Neural cell (in vitro differentiated cells): Measurements from ENCODE around the gene USP40. TPM values are rescaled to one million over a fixed set of nuclear protein-coding genes. Genes with fewer than 3 reads are reported as not detected.

ENCODE experiments used
- H2AFZ ChIP-seq: fragments of 200-600, 300-800 bp; sonication (generic), shearing (Covaris generic); 2 replicates; pipeline ENCODE4 v1.6.0; 2014; ENCODE audit warnings: low read depth, mild to moderate bottlenecking, antibody characterized with exemption, low read length, moderate library complexity
- H3F3A ChIP-seq: fragments of 200-600 bp; shearing (Covaris generic); 2 replicates; pipeline ENCODE4 v1.6.1; 2016; ENCODE audit warnings: mild to moderate bottlenecking, moderate library complexity, mixed read lengths, antibody characterized with exemption, low read length; ENCODE audit not compliant: insufficient read depth, poor library complexity, severe bottlenecking
- H3K27ac ChIP-seq: fragments of 200-600, 300-800 bp; sonication (generic), shearing (Covaris generic); 2 replicates; pipeline ENCODE4 v1.5.1; 2014; ENCODE audit warnings: mild to moderate bottlenecking, low read length, moderate library complexity
- H3K27me3 ChIP-seq: fragments of 300-800, 200-600 bp; sonication (generic), shearing (Covaris generic); 2 replicates; pipeline ENCODE4 v1.6.0; 2014; ENCODE audit warnings: mild to moderate bottlenecking, low read depth, low read length, moderate library complexity; ENCODE audit not compliant: insufficient read depth
- H3K36me3 ChIP-seq: fragments of 300-800, 200-600 bp; sonication (generic), shearing (Covaris generic); 2 replicates; pipeline ENCODE4 v1.5.1; 2014; ENCODE audit warnings: mild to moderate bottlenecking, antibody characterized with exemption, low read length, moderate library complexity; ENCODE audit not compliant: insufficient read depth
- H3K4me2 ChIP-seq: fragments of 300-800, 200-600 bp; sonication (generic), shearing (Covaris generic); 2 replicates; pipeline ENCODE4 v1.6.0; 2014; ENCODE audit warnings: mild to moderate bottlenecking, low read length
- H3K4me3 ChIP-seq: fragments of 300-800, 200-600 bp; sonication (generic), shearing (Covaris generic); 2 replicates; pipeline ENCODE4 v1.5.1; 2014; ENCODE audit warnings: mild to moderate bottlenecking, low read length, moderate library complexity
- H3K79me2 ChIP-seq: fragments of 200-600 bp; shearing (Covaris generic); replicated peaks from 2 replicates; pipeline ENCODE4 v1.6.0; 2014; ENCODE audit warnings: mild to moderate bottlenecking, low read length, moderate library complexity; ENCODE audit not compliant: insufficient read depth
- H3K9ac ChIP-seq: fragments of 300-800, 200-600 bp; sonication (generic), shearing (Covaris generic); 2 replicates; pipeline ENCODE4 v1.6.1; 2016; ENCODE audit warnings: mild to moderate bottlenecking, low read length, mixed read lengths
- H3K9me2 ChIP-seq: fragments of 200-600 bp; shearing (Covaris generic); 2 replicates; pipeline ENCODE4 v1.6.1; 2016; ENCODE audit warnings: mild to moderate bottlenecking, low read length, mixed read lengths; ENCODE audit not compliant: insufficient read depth
- H3K9me3 ChIP-seq: fragments of 200-600, 300-800 bp; sonication (generic), shearing (Covaris generic); 2 replicates; pipeline ENCODE4 v1.6.1; 2016; ENCODE audit warnings: mild to moderate bottlenecking, mixed run types, low read length, moderate library complexity, mixed read lengths
- H4K20me1 ChIP-seq: fragments of 200-600 bp; shearing (Covaris generic); 2 replicates; pipeline ENCODE4 v1.6.1; 2016; ENCODE audit warnings: mild to moderate bottlenecking, mixed run types; ENCODE audit not compliant: insufficient read depth
- EP300 ChIP-seq: fragments of 450-650 bp; conservative IDR thresholded peaks from 2 replicates; pipeline ENCODE4 v1.6.1; 2014; ENCODE audit warnings: antibody characterized with exemption, mild to moderate bottlenecking, moderate library complexity; ENCODE audit not compliant: poor library complexity, severe bottlenecking
- EZH2 ChIP-seq: fragments of 200-600, 300-800 bp; shearing (Covaris generic), sonication (generic); IDR thresholded peaks from 2 replicates; pipeline ENCODE4 v1.6.1; 2014; ENCODE audit warnings: antibody characterized with exemption, low read length, borderline replicate concordance, mild to moderate bottlenecking; ENCODE audit not compliant: insufficient read depth, poor library complexity, severe bottlenecking
- MXI1 ChIP-seq: fragments of 450-650 bp; conservative IDR thresholded peaks from 2 replicates; pipeline ENCODE4 v1.6.1; 2014; ENCODE audit warnings: antibody characterized with exemption, mild to moderate bottlenecking; ENCODE audit not compliant: poor library complexity, severe bottlenecking
- POLR2AphosphoS5 ChIP-seq: IDR thresholded peaks from 2 replicates; pipeline ENCODE4 v1.6.1; 2012
- RAD21 ChIP-seq: fragments of 450-650 bp; conservative IDR thresholded peaks from 2 replicates; pipeline ENCODE4 v1.6.1; 2014; ENCODE audit warnings: antibody characterized with exemption, mild to moderate bottlenecking, moderate library complexity
- SMC3 ChIP-seq: fragments of 450-650 bp; conservative IDR thresholded peaks from 2 replicates; pipeline ENCODE4 v1.6.1; 2014; ENCODE audit warnings: antibody characterized with exemption, mild to moderate bottlenecking, moderate library complexity; ENCODE audit not compliant: poor library complexity
- TAF1 ChIP-seq: IDR thresholded peaks from 2 replicates; pipeline ENCODE4 v1.6.1; 2012; ENCODE audit warnings: low read depth
- polyA plus RNA-seq: library from polyadenylated mRNA; depleted of rRNA; stranded (reverse); fragments of >200 nt; gene quantifications from 2 replicates; pipeline ENCODE4 v1.2.3, GENCODE V29; 2014
- TF ChIP-seq, protein P1 (sequence below): fragments of 450-650 bp; IDR thresholded peaks from 2 replicates; pipeline ENCODE4 v1.5.1; 2014; ENCODE audit warnings: antibody characterized with exemption, mild to moderate bottlenecking, moderate library complexity; ENCODE audit not compliant: poor library complexity, severe bottlenecking
- TF ChIP-seq, protein P2 (sequence below): IDR thresholded peaks from 2 replicates; pipeline ENCODE4 v1.6.1; 2012; ENCODE audit warnings: borderline replicate concordance

The USP40 gene
- polyA plus RNA-seq, 1 donor from 2014 or later: 33.3 TPM

DNA sequence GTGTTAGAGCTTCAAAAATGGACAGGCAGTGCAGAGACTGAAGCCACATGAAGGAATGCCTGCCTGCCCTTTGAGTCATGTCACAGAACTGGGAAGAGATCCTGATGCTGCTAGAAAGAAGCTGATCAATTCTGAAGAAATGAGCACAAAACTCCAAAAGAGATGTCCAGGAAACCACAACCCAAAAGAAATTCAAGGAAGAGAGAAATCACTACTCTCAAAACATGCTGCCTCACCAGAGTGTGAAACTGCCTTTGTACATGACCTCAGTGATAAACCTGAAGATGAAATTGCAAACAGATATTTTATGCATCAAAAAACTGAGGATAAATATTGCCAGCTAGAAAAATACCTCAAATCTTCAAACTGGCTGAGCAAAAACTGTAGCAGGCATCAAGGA lies 20.5 kb downstream of the USP40 start:
- TF ChIP-seq EZH2 (no peak), RAD21 (no peak)
- H3K9ac ChIP-seq: no peak overlapping the region

DNA sequence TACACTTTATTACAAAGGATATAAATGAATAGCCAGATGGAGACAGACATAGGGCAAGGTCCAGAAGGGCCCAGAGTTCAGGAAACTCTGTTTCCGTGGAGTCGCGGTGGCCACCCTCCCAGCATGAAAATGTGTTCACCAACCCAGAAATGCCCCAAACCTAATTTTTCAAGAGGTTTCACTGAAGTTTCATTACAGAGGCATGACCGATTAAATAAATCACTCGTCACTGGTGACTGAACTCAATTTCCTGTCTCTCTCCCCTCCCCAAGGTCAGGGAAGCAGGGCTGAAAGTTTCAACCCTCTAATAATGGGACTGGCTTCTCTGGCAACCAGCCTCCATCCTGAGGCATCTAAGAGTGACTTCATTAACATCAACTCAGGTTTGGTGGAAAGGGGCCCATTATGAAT lies 22.4 kb downstream of the USP40 start:
- no peaks in the 10 kb centered on the region for H4K20me1 ChIP-seq
- no peaks in the 10 kb centered on the region for H3K9me2 ChIP-seq
- no peaks in the 10 kb centered on the region for H3K79me2 ChIP-seq
- H3F3A ChIP-seq: no peaks in the 10 kb centered on the region
- H3K4me2 ChIP-seq: no peak overlapping the region
- H3K9me3 ChIP-seq: no peaks in the 10 kb centered on the region
- H2AFZ ChIP-seq: no peak overlapping the region
- no peak overlapping the region for H3K4me3 ChIP-seq
- TF ChIP-seq EP300 (no peak), EZH2 (no peak), MXI1 (no peak), RAD21 (no peak), TAF1 (no peak), SMC3 (no peak), POLR2AphosphoS5 (no peak)
- TF ChIP-seq, protein P1, sequence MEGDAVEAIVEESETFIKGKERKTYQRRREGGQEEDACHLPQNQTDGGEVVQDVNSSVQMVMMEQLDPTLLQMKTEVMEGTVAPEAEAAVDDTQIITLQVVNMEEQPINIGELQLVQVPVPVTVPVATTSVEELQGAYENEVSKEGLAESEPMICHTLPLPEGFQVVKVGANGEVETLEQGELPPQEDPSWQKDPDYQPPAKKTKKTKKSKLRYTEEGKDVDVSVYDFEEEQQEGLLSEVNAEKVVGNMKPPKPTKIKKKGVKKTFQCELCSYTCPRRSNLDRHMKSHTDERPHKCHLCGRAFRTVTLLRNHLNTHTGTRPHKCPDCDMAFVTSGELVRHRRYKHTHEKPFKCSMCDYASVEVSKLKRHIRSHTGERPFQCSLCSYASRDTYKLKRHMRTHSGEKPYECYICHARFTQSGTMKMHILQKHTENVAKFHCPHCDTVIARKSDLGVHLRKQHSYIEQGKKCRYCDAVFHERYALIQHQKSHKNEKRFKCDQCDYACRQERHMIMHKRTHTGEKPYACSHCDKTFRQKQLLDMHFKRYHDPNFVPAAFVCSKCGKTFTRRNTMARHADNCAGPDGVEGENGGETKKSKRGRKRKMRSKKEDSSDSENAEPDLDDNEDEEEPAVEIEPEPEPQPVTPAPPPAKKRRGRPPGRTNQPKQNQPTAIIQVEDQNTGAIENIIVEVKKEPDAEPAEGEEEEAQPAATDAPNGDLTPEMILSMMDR: no peak
- TF ChIP-seq, protein P2, sequence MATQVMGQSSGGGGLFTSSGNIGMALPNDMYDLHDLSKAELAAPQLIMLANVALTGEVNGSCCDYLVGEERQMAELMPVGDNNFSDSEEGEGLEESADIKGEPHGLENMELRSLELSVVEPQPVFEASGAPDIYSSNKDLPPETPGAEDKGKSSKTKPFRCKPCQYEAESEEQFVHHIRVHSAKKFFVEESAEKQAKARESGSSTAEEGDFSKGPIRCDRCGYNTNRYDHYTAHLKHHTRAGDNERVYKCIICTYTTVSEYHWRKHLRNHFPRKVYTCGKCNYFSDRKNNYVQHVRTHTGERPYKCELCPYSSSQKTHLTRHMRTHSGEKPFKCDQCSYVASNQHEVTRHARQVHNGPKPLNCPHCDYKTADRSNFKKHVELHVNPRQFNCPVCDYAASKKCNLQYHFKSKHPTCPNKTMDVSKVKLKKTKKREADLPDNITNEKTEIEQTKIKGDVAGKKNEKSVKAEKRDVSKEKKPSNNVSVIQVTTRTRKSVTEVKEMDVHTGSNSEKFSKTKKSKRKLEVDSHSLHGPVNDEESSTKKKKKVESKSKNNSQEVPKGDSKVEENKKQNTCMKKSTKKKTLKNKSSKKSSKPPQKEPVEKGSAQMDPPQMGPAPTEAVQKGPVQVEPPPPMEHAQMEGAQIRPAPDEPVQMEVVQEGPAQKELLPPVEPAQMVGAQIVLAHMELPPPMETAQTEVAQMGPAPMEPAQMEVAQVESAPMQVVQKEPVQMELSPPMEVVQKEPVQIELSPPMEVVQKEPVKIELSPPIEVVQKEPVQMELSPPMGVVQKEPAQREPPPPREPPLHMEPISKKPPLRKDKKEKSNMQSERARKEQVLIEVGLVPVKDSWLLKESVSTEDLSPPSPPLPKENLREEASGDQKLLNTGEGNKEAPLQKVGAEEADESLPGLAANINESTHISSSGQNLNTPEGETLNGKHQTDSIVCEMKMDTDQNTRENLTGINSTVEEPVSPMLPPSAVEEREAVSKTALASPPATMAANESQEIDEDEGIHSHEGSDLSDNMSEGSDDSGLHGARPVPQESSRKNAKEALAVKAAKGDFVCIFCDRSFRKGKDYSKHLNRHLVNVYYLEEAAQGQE: no peak
- no peak overlapping the region for H3K9ac ChIP-seq
- peaks cover 3% of the 10 kb centered on the region for H3K36me3 ChIP-seq
- no peaks in the 10 kb centered on the region for H3K27me3 ChIP-seq
- no peak overlapping the region for H3K27ac ChIP-seq

More for the DNA sequence above, 20.5 kb downstream of the USP40 start:
- Histone ChIP-seq H3K27ac (no peak overlapping the region), H3K9me2 (no peaks in the 10 kb centered on the region), H3K36me3 (peaks cover 3% of the 10 kb centered on the region), H3K79me2 (no peaks in the 10 kb centered on the region), H3K27me3 (no peaks in the 10 kb centered on the region), H3F3A (no peaks in the 10 kb centered on the region), H4K20me1 (no peaks in the 10 kb centered on the region), H3K9me3 (no peaks in the 10 kb centered on the region), H3K4me3 (no peak overlapping the region), H3K4me2 (no peak overlapping the region), H2AFZ (no peak overlapping the region)

DNA sequence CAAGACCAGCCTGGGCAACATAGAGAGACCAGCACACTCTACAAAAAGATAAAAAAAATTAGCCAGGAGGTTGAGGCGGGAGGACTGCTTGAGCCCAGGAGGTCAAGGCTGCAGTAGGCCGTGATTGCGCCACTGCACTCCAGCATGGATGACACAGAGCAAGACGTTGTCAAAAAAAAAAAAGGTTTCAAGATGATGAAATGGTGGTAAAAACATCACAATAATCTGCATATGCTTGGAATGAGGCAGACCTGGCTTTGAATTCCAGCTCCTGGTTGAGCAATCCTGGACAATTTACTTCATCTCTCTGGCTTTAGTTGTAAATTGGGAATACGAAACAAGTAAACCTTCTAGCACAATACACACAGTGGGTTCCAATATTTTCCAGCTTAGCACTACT lies 24.1 kb downstream of the USP40 start:
- Histone ChIP-seq H3K79me2 (no peaks in the 10 kb centered on the region), H3K9me2 (no peaks in the 10 kb centered on the region), H4K20me1 (no peaks in the 10 kb centered on the region), H3K36me3 (peaks cover 3% of the 10 kb centered on the region), H3K4me3 (no peak overlapping the region), H3K9ac (no peak overlapping the region), H3K27me3 (no peaks in the 10 kb centered on the region), H3K27ac (no peak overlapping the region), H3F3A (no peaks in the 10 kb centered on the region), H3K9me3 (no peaks in the 10 kb centered on the region), H2AFZ (no peak overlapping the region), H3K4me2 (no peak overlapping the region)
- TF ChIP-seq, protein P2: no peak
- TF ChIP-seq RAD21: no peak
